Astrocyte (in vitro differentiated cells and primary cell): ENCODE data around the gene LSM7. TPM values are rescaled to one million over a fixed set of nuclear protein-coding genes. Genes with fewer than 3 reads are reported as not detected.

Experiments used
- DNase-seq: peaks from one replicate; pipeline ENCODE4 v3.0.0-alpha.2; 2010; ENCODE audit warnings: low read depth
- FAIRE-seq: peaks from 2 replicates; lab custom pipeline; 2011; peaks lifted over from hg19 to GRCh38; lab: Jason Lieb, UNC
- H2AFZ ChIP-seq: 2 replicates; pipeline ENCODE4 v1.6.0; 2012; ENCODE audit warnings: low read depth, low read length, inconsistent platforms
- H3K27ac ChIP-seq: 2 replicates; pipeline ENCODE4 v1.5.1; 2011; ENCODE audit warnings: low read depth, low read length, inconsistent platforms
- H3K27me3 ChIP-seq: 2 replicates; pipeline ENCODE4 v1.6.0; 2011; ENCODE audit warnings: low read length, inconsistent platforms; ENCODE audit not compliant: insufficient read depth
- H3K36me3 ChIP-seq: 2 replicates; pipeline ENCODE4 v1.5.1; 2011; ENCODE audit warnings: low read length, inconsistent platforms; ENCODE audit not compliant: insufficient read depth
- H3K4me1 ChIP-seq: 2 replicates; pipeline ENCODE4 v1.5.1; 2011; ENCODE audit warnings: low read length, inconsistent platforms; ENCODE audit not compliant: insufficient read depth
- H3K4me2 ChIP-seq: 2 replicates; pipeline ENCODE4 v1.6.0; 2012; ENCODE audit warnings: low read length, inconsistent platforms
- H3K4me3 ChIP-seq: 2 replicates; pipeline ENCODE4 v1.5.1; 2011; ENCODE audit warnings: low read depth, mild to moderate bottlenecking, low read length, inconsistent platforms; ENCODE audit not compliant: insufficient read depth
- H3K79me2 ChIP-seq: 2 replicates; pipeline ENCODE4 v1.6.0; 2012; ENCODE audit warnings: mild to moderate bottlenecking, low read length, inconsistent platforms; ENCODE audit not compliant: insufficient read depth
- H3K9ac ChIP-seq: 2 replicates; pipeline ENCODE4 v1.6.0; 2012; ENCODE audit warnings: mild to moderate bottlenecking, low read length, inconsistent platforms
- H3K9me3 ChIP-seq: 2 replicates; pipeline ENCODE4 v1.5.1; 2012; ENCODE audit warnings: low read depth, mild to moderate bottlenecking, low read length, inconsistent platforms; ENCODE audit not compliant: insufficient read depth
- H4K20me1 ChIP-seq: 2 replicates; pipeline ENCODE4 v1.6.0; 2012; ENCODE audit warnings: low read length, inconsistent platforms; ENCODE audit not compliant: insufficient read depth
- H3K27ac Mint-ChIP-seq: one replicate; pipeline ENCODE4 v1.8.0; 2021; ENCODE audit warnings: mild to moderate bottlenecking, mixed read lengths; ENCODE audit not compliant: unreplicated experiment
- H3K27me3 Mint-ChIP-seq: one replicate; pipeline ENCODE4 v1.8.0; 2021; ENCODE audit warnings: low read depth, mixed read lengths; ENCODE audit not compliant: unreplicated experiment
- H3K36me3 Mint-ChIP-seq: one replicate; pipeline ENCODE4 v1.8.0; 2021; ENCODE audit warnings: low read depth, mixed read lengths; ENCODE audit not compliant: unreplicated experiment
- H3K4me1 Mint-ChIP-seq: one replicate; pipeline ENCODE4 v1.8.0; 2021; ENCODE audit warnings: low read depth, mixed read lengths; ENCODE audit not compliant: unreplicated experiment
- H3K4me3 Mint-ChIP-seq: one replicate; pipeline ENCODE4 v1.8.0; 2021; ENCODE audit warnings: mild to moderate bottlenecking, moderate library complexity, mixed read lengths; ENCODE audit not compliant: unreplicated experiment
- H3K9me3 Mint-ChIP-seq: one replicate; pipeline ENCODE4 v1.8.0; 2021; ENCODE audit warnings: mild to moderate bottlenecking, mixed read lengths; ENCODE audit not compliant: unreplicated experiment
- CTCF ChIP-seq: IDR thresholded peaks from 2 replicates; pipeline ENCODE4 v1.5.1; 2011; ENCODE audit warnings: low read depth, mild to moderate bottlenecking, inconsistent platforms, low read length, moderate library complexity; ENCODE audit not compliant: insufficient read depth
- EZH2 ChIP-seq: IDR thresholded peaks from 2 replicates; pipeline ENCODE4 v1.6.1; 2012; ENCODE audit warnings: mild to moderate bottlenecking, low read length, inconsistent platforms; ENCODE audit not compliant: insufficient read depth
- total RNA-seq: library from RNA; stranded (reverse); gene quantifications from 2 replicates; pipeline ENCODE4 v1.2.1, GENCODE V29; 2021

The LSM7 gene
- total RNA-seq, 1 donor from 2014 or later = 91.4 TPM

GRCh38 chr19:2358548-2359173, 30.3 kb upstream of the LSM7 start:
- Mint-ChIP-seq H3K36me3 (no peaks in the 10 kb centered on the region), H3K4me3 (no peak overlapping the region), H3K27me3 (peaks cover 13% of the 10 kb centered on the region), H3K9me3 (no peaks in the 10 kb centered on the region), H3K27ac (no peak overlapping the region), H3K4me1 (no peaks in the 10 kb centered on the region)
- H2AFZ ChIP-seq = no peak overlapping the region
- H3K9me3 ChIP-seq = peaks cover 5% of the 10 kb centered on the region
- no peak overlapping the region for H3K4me3 ChIP-seq
- TF ChIP-seq CTCF (no peak), EZH2 (no peak)
- no peak overlapping the region for H3K9ac ChIP-seq
- H3K27ac ChIP-seq = no peak overlapping the region
- H3K4me2 ChIP-seq = no peak overlapping the region
- no peaks in the 10 kb centered on the region for H3K4me1 ChIP-seq
- DNase-seq = no peak
- peaks cover 9% of the 10 kb centered on the region for H4K20me1 ChIP-seq
- H3K79me2 ChIP-seq = no peaks in the 10 kb centered on the region
- FAIRE-seq = no peak
- peaks cover 25% of the 10 kb centered on the region for H3K27me3 ChIP-seq
- no peaks in the 10 kb centered on the region for H3K36me3 ChIP-seq

- Histone ChIP-seq H2AFZ (no peak overlapping the region), H3K4me3 (no peak overlapping the region), H3K4me1 (no peaks in the 10 kb centered on the region), H3K36me3 (no peaks in the 10 kb centered on the region), H3K27me3 (peaks cover 25% of the 10 kb centered on the region), H3K4me2 (no peak overlapping the region), H3K27ac (no peak overlapping the region), H3K9me3 (peaks cover 5% of the 10 kb centered on the region), H3K79me2 (no peaks in the 10 kb centered on the region), H3K9ac (no peak overlapping the region), H4K20me1 (peaks cover 8% of the 10 kb centered on the region)
- no peak for DNase-seq
- no peak for FAIRE-seq
- Mint-ChIP-seq H3K27ac (no peak overlapping the region), H3K36me3 (no peaks in the 10 kb centered on the region), H3K4me1 (no peaks in the 10 kb centered on the region), H3K9me3 (no peaks in the 10 kb centered on the region), H3K27me3 (peaks cover 13% of the 10 kb centered on the region), H3K4me3 (no peak overlapping the region)
- TF ChIP-seq EZH2 (no peak), CTCF (no peak)
These were observed 29.2 kb upstream of the LSM7 start for GRCh38 chr19:2357279-2358206.
